ENCODE measurements around the gene LBP. TPM values are rescaled to one million over a fixed set of nuclear protein-coding genes. Genes with fewer than 3 reads are reported as not detected.

The LBP gene
- polyA plus RNA-seq, 1 donor from 2014 or later: not detected

GRCh38 chr20:38418509-38419204 lies 72.4 kb downstream of the LBP start:
- H3K27ac ChIP-seq (ENCODE audit: low read length): no peak overlapping the region
- H3K36me3 ChIP-seq (ENCODE audit: insufficient read depth, low read length): no peaks in the 10 kb centered on the region
- H3K9me3 ChIP-seq (ENCODE audit: low read length): no peaks in the 10 kb centered on the region
- H3K4me3 ChIP-seq (ENCODE audit: low read length): no peak overlapping the region
- H4K20me1 ChIP-seq (ENCODE audit: insufficient read depth): no peaks in the 10 kb centered on the region
- TF ChIP-seq POLR2AphosphoS5 (IDR thresholded peaks at IDR 0.05): no peak
- no peak for TF ChIP-seq SMC3 (conservative IDR thresholded peaks at IDR 0.05; ENCODE audit: poor library complexity)
- no peak for TF ChIP-seq REST (IDR thresholded peaks at IDR 0.05; ENCODE audit: borderline replicate concordance)
- no peak overlapping the region for H3K9ac ChIP-seq (ENCODE audit: low read length)
- H3F3A ChIP-seq (ENCODE audit: insufficient read depth, low read length, poor library complexity, severe bottlenecking): no peaks in the 10 kb centered on the region
- no peaks in the 10 kb centered on the region for H3K79me2 ChIP-seq (replicated peaks; ENCODE audit: insufficient read depth, low read length)
- no peak overlapping the region for H2AFZ ChIP-seq (ENCODE audit: low read depth, low read length)
- no peak overlapping the region for H3K4me2 ChIP-seq (ENCODE audit: low read length)
- no peaks in the 10 kb centered on the region for H3K9me2 ChIP-seq (ENCODE audit: insufficient read depth, low read length)
- H3K27me3 ChIP-seq (ENCODE audit: insufficient read depth, low read depth, low read length): no peaks in the 10 kb centered on the region

- TF ChIP-seq TAF1 (IDR thresholded peaks at IDR 0.05; ENCODE audit: low read depth): no peak
- no peak for TF ChIP-seq MXI1 (conservative IDR thresholded peaks at IDR 0.05; ENCODE audit: poor library complexity, severe bottlenecking)
- TF ChIP-seq EP300 (conservative IDR thresholded peaks at IDR 0.05; ENCODE audit: poor library complexity, severe bottlenecking): no peak
- TF ChIP-seq EZH2 (IDR thresholded peaks at IDR 0.05; ENCODE audit: borderline replicate concordance, insufficient read depth, low read length, poor library complexity, severe bottlenecking): no peak
- TF ChIP-seq RAD21 (conservative IDR thresholded peaks at IDR 0.05): no peak
- no peak for TF ChIP-seq CTCF (IDR thresholded peaks at IDR 0.05; ENCODE audit: poor library complexity, severe bottlenecking)
- no peak for TF ChIP-seq POLR2AphosphoS5 (IDR thresholded peaks at IDR 0.05)
- no peak for TF ChIP-seq SMC3 (conservative IDR thresholded peaks at IDR 0.05; ENCODE audit: poor library complexity)
- no peak for TF ChIP-seq REST (IDR thresholded peaks at IDR 0.05; ENCODE audit: borderline replicate concordance)
- H3K4me2 ChIP-seq (ENCODE audit: low read length): no peak overlapping the region
- no peaks in the 10 kb centered on the region for H3F3A ChIP-seq (ENCODE audit: insufficient read depth, low read length, poor library complexity, severe bottlenecking)
- H3K27me3 ChIP-seq (ENCODE audit: insufficient read depth, low read depth, low read length): no peaks in the 10 kb centered on the region
- no peak overlapping the region for H2AFZ ChIP-seq (ENCODE audit: low read depth, low read length)
- no peaks in the 10 kb centered on the region for H4K20me1 ChIP-seq (ENCODE audit: insufficient read depth)
- H3K27ac ChIP-seq (ENCODE audit: low read length): no peak overlapping the region
- no peaks in the 10 kb centered on the region for H3K79me2 ChIP-seq (replicated peaks; ENCODE audit: insufficient read depth, low read length)
- H3K9me2 ChIP-seq (ENCODE audit: insufficient read depth, low read length): no peaks in the 10 kb centered on the region
- H3K9me3 ChIP-seq (ENCODE audit: low read length): no peaks in the 10 kb centered on the region
- no peak overlapping the region for H3K4me3 ChIP-seq (ENCODE audit: low read length)
- H3K9ac ChIP-seq (ENCODE audit: low read length): no peak overlapping the region
- H3K36me3 ChIP-seq (ENCODE audit: insufficient read depth, low read length): no peaks in the 10 kb centered on the region
Measured at GRCh38 chr20:38420388-38421085, 74.3 kb downstream of the LBP start.

Data from neural cell (in vitro differentiated cells).